Measurements from ENCODE around the gene HDC. TPM values are rescaled to one million over a fixed set of nuclear protein-coding genes. Genes with fewer than 3 reads are reported as not detected.

Gene HDC
- total RNA-seq, 1 experiment from 2014 or later, result not detected

DNA sequence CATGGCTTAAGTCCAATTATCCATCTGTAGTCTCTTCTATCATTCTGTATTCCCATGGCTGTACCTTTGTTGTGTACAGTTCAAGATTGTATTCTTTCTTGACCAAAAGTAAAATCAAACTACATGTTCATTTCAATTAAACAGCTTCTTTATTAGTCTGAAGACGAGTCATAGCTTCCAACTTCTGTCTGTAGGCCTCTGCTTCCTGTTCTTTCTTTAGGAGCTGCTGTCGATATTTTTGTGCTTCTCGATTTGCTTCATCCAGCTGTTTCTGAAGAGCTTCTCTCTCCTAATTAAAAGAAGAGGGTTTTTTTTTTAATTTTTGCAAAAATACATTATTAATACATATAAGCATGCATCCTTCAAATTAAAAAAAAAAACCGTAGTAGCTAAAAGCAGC, 13.0 kb upstream of the HDC start:
- H3K9ac ChIP-seq (ENCODE audit: low read length), result no peak overlapping the region
- no peaks in the 10 kb centered on the region for H3K4me1 ChIP-seq (ENCODE audit: control insufficient read depth in 1 of 2, insufficient read depth in 2 of 2, low read length in 2 of 2)
- ChIA-PET RAD21 (ENCODE audit: low non-redundant PET in 1 of 2, low total read pairs in 2 of 2, uncharacterized antibody in 2 of 2, unreplicated experiment in 2 of 2) (no interaction called here), CTCF (no interaction called here), POLR2A (no interaction called here)
- no peak for DNase-seq (ENCODE audit: low read depth, low spot score)
- no TSS peak for BruUV-seq (replicated peaks)
- no peaks in the 10 kb centered on the region for H3K27me3 ChIP-seq (ENCODE audit: insufficient read depth, low read length)
- no peaks in the 10 kb centered on the region for H3K9me2 ChIP-seq (ENCODE audit: insufficient read depth)
- H3K79me2 ChIP-seq (ENCODE audit: insufficient read depth, low read length), result no peaks in the 10 kb centered on the region
- intact Hi-C loops (cut with micrococcal nuclease), result no loop called here
- H2AFZ ChIP-seq (ENCODE audit: low read depth, low read length, poor library complexity, severe bottlenecking), result no peak overlapping the region
- H3K9me3 ChIP-seq (ENCODE audit: control insufficient read depth in 1 of 2, insufficient read depth in 1 of 2, low read depth in 1 of 2, low read length in 2 of 2), result no peaks in the 10 kb centered on the region
- H3K4me3 ChIP-seq (replicated peaks in 1 of 2; ENCODE audit: low read depth in 1 of 2, low read length in 2 of 2), result no peak overlapping the region
- no peak for TF ChIP-seq POLR2AphosphoS5 (IDR thresholded peaks at IDR 0.05; ENCODE audit: low read depth, low read length)
- no peak for TF ChIP-seq CEBPB (IDR thresholded peaks at IDR 0.05; ENCODE audit: low read depth)
- TF ChIP-seq ELF1 (IDR thresholded peaks at IDR 0.05; ENCODE audit: borderline replicate concordance, low read depth), result no peak
- TF ChIP-seq POLR2A (IDR thresholded peaks at IDR 0.05; ENCODE audit: borderline replicate concordance, extremely low read depth, insufficient read depth, insufficient read length), result no peak
- no peak for TF ChIP-seq ZNF274 (IDR thresholded peaks at IDR 0.05; ENCODE audit: low read depth, low read length)
- TF ChIP-seq, protein P1, sequence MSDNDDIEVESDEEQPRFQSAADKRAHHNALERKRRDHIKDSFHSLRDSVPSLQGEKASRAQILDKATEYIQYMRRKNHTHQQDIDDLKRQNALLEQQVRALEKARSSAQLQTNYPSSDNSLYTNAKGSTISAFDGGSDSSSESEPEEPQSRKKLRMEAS (IDR thresholded peaks at IDR 0.05), result no peak
- TF ChIP-seq, protein P2, sequence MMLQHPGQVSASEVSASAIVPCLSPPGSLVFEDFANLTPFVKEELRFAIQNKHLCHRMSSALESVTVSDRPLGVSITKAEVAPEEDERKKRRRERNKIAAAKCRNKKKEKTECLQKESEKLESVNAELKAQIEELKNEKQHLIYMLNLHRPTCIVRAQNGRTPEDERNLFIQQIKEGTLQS (IDR thresholded peaks at IDR 0.05), result no peak
- TF ChIP-seq TCF7L2 (IDR thresholded peaks at IDR 0.05; ENCODE audit: borderline replicate concordance, extremely low read depth, insufficient read depth, insufficient read length), result no peak
- TF ChIP-seq CBX3 (IDR thresholded peaks at IDR 0.05; ENCODE audit: low read depth), result no peak
- H3K4me2 ChIP-seq (ENCODE audit: low read length), result no peak overlapping the region
- no peaks in the 10 kb centered on the region for H4K20me1 ChIP-seq (ENCODE audit: insufficient read depth)
- no peaks in the 10 kb centered on the region for H3K36me3 ChIP-seq (ENCODE audit: control insufficient read depth in 1 of 2, insufficient read depth in 2 of 2, low read length in 2 of 2)
- ATAC-seq, result no peak
- H3K27ac ChIP-seq (ENCODE audit: low read depth, low read length), result no peak overlapping the region

DNA sequence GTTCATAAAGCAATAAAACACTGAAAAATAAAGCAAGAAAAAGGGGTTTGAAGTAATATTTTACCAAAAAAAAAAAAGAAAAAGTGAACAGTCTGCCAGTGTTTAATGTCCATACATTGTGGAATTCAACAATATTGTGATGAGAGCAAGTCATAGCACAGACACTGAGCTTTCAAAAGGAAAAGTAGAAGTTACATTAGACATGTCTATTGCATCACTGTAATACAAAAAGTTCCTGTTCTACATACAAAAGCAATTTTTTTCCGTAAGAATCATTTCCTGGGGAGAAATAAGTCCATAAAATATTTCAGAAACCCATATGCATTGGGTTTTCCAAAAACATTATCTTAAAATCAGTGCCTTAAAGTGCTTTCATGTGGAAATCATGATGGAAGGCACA, 11.8 kb upstream of the HDC start:
- Histone ChIP-seq H3K27ac (ENCODE audit: low read depth, low read length) (no peak overlapping the region), H3K9ac (ENCODE audit: low read length) (no peak overlapping the region), H3K4me3 (replicated peaks in 1 of 2; ENCODE audit: low read depth in 1 of 2, low read length in 2 of 2) (no peak overlapping the region), H3K9me3 (ENCODE audit: control insufficient read depth in 1 of 2, insufficient read depth in 1 of 2, low read depth in 1 of 2, low read length in 2 of 2) (no peaks in the 10 kb centered on the region), H3K4me1 (ENCODE audit: control insufficient read depth in 1 of 2, insufficient read depth in 2 of 2, low read length in 2 of 2) (no peaks in the 10 kb centered on the region), H3K27me3 (ENCODE audit: insufficient read depth, low read length) (no peaks in the 10 kb centered on the region), H3K9me2 (ENCODE audit: insufficient read depth) (no peaks in the 10 kb centered on the region), H3K4me2 (ENCODE audit: low read length) (no peak overlapping the region), H3K36me3 (ENCODE audit: control insufficient read depth in 1 of 2, insufficient read depth in 2 of 2, low read length in 2 of 2) (no peaks in the 10 kb centered on the region), H4K20me1 (ENCODE audit: insufficient read depth) (no peaks in the 10 kb centered on the region), H3K79me2 (ENCODE audit: insufficient read depth, low read length) (no peaks in the 10 kb centered on the region), H2AFZ (ENCODE audit: low read depth, low read length, poor library complexity, severe bottlenecking) (no peak overlapping the region)
- POLR2A ChIA-PET, result no interaction called here
- DNase-seq (ENCODE audit: low read depth, low spot score) (no peak), ATAC-seq (no peak)
- intact Hi-C loops (cut with micrococcal nuclease), result no loop called here
- CTCF ChIA-PET, result no interaction called here
- RAD21 ChIA-PET (ENCODE audit: low non-redundant PET in 1 of 2, low total read pairs in 2 of 2, uncharacterized antibody in 2 of 2, unreplicated experiment in 2 of 2), result no interaction called here
- BruUV-seq (replicated peaks), result no TSS peak
- no peak for TF ChIP-seq TCF7L2 (IDR thresholded peaks at IDR 0.05; ENCODE audit: borderline replicate concordance, extremely low read depth, insufficient read depth, insufficient read length)
- TF ChIP-seq, protein P2 (IDR thresholded peaks at IDR 0.05), result no peak
- no peak for TF ChIP-seq JUND (IDR thresholded peaks at IDR 0.05)
- TF ChIP-seq RAD21 (IDR thresholded peaks at IDR 0.05; ENCODE audit: low read depth), result no peak
- TF ChIP-seq CEBPB (IDR thresholded peaks at IDR 0.05; ENCODE audit: low read depth), result no peak
- no peak for TF ChIP-seq SRF (IDR thresholded peaks at IDR 0.05; ENCODE audit: low read depth)
- TF ChIP-seq POLR2A (IDR thresholded peaks at IDR 0.05; ENCODE audit: borderline replicate concordance, extremely low read depth, insufficient read depth, insufficient read length), result no peak
- TF ChIP-seq ZFX (IDR thresholded peaks at IDR 0.05), result no peak
- no peak for TF ChIP-seq ELF1 (IDR thresholded peaks at IDR 0.05; ENCODE audit: borderline replicate concordance, low read depth)
- TF ChIP-seq, protein P3, sequence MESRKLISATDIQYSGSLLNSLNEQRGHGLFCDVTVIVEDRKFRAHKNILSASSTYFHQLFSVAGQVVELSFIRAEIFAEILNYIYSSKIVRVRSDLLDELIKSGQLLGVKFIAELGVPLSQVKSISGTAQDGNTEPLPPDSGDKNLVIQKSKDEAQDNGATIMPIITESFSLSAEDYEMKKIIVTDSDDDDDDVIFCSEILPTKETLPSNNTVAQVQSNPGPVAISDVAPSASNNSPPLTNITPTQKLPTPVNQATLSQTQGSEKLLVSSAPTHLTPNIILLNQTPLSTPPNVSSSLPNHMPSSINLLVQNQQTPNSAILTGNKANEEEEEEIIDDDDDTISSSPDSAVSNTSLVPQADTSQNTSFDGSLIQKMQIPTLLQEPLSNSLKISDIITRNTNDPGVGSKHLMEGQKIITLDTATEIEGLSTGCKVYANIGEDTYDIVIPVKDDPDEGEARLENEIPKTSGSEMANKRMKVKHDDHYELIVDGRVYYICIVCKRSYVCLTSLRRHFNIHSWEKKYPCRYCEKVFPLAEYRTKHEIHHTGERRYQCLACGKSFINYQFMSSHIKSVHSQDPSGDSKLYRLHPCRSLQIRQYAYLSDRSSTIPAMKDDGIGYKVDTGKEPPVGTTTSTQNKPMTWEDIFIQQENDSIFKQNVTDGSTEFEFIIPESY (IDR thresholded peaks at IDR 0.05; ENCODE audit: extremely low read depth, insufficient replicate concordance, low read length), result no peak
- no peak for TF ChIP-seq POLR2AphosphoS5 (IDR thresholded peaks at IDR 0.05; ENCODE audit: low read depth, low read length)
- TF ChIP-seq SP1 (IDR thresholded peaks at IDR 0.05; ENCODE audit: low read depth), result no peak
- no peak for TF ChIP-seq FOSL1 (IDR thresholded peaks at IDR 0.05; ENCODE audit: low read depth)
- TF ChIP-seq EGR1 (IDR thresholded peaks at IDR 0.05; ENCODE audit: low read depth), result no peak
- TF ChIP-seq SIN3A (IDR thresholded peaks at IDR 0.05; ENCODE audit: low read depth), result no peak
- no peak for TF ChIP-seq EZH2phosphoT487 (IDR thresholded peaks at IDR 0.05; ENCODE audit: borderline replicate concordance)
- TF ChIP-seq, protein P1 (IDR thresholded peaks at IDR 0.05), result no peak
